ENCODE measurements around the gene DYRK1B.
A peak's percentile ranks its signal among the peaks of the same experiment; 100 is the strongest.

The DYRK1B gene

GRCh38 chr19:39865953-39866352 lies 32.0 kb upstream of the DYRK1B start:
- DNase-seq = no peak
- in situ Hi-C loops (cut with HindIII; ENCODE audit: low pct_ligation_motif_present, low pct_unique_long_range_greater_than_20kb, low sequenced_read_pairs) = no loop called here

DNA sequence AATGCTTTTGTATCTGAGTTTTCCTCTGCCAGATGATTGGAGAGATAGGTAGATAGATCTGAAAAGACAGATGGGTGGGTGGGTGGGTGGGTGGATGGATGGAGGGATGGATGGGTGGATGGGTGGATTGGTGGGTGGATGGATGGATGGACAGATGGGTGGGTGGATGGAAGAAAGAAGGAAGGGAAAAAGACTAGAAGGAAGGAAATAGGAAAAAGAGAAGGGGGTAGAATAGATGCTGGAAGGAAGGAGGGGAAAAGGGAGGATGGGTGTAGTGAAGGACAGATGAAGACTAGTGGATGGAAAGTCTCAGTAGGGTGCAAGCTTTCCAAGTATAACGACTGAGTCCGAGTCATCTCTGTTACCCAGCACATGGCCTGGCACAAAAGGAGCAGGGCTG lies 31.2 kb upstream of the DYRK1B start:
- no peak for DNase-seq
- in situ Hi-C loops (cut with HindIII; ENCODE audit: low pct_ligation_motif_present, low pct_unique_long_range_greater_than_20kb, low sequenced_read_pairs) = no loop called here

DNA sequence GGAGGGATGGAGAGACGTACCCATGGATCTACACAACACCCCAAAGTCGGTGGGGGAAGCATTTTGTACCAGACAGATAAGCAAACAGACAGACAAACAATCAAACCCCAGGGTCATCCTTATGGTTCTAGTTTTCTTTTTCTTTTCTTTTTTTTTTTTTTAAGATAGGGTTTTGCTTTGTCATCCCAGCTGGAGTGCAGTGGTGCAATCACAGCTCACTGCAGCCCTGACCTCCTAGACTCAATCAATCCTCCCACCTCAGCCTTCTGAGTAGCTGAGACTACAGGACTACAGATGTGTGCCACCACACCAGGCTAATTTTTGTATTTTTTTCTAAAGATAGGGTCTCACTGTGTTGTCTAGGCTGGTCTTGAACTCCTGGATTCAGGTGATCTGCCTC lies 30.2 kb upstream of the DYRK1B start:
- DNase-seq = no peak
- in situ Hi-C loops (cut with HindIII; ENCODE audit: low pct_ligation_motif_present, low pct_unique_long_range_greater_than_20kb, low sequenced_read_pairs) = no loop called here

DNA sequence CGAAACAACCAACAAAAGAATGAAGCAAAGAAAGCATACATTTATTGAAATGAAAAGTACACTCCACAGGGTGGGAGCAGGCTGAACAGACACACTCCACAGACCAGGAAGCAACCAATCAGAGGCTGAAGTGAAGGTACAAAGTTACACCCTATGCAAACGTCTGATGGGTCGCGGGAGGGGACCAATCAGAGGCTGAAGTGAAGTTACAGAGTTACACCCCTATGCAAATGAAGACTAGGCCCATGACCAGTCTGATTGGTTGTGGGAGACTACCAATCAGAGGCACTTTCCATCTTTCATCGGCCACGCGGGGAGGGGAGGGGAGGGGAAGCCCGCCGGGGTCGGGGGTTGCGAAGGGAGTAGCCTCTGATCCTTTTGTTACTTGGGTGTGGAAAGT lies 24.6 kb upstream of the DYRK1B start:
- in situ Hi-C loops (cut with HindIII; ENCODE audit: low pct_ligation_motif_present, low pct_unique_long_range_greater_than_20kb, low sequenced_read_pairs) = no loop called here
- DNase-seq = peak; percentile 6

DNA sequence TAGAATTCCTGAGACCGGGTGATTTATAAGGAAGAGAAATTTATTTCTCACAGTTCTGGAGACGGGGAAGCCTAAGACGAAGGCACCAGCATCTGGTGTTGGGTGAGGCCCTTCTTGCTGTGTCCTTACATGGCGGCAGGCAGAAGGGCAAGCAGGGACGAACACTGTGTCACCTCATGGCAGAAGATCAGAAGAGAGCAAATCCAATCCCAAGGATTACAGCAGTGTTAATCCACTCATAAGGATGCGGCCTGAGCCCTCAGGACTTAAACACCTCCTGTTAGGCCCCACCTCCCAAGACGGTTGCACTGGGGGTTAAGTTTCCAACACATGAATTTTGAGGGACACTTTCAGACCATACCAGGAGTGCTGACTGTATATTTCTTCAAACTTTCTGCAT lies 18.9 kb upstream of the DYRK1B start:
- in situ Hi-C loops (cut with HindIII; ENCODE audit: low pct_ligation_motif_present, low pct_unique_long_range_greater_than_20kb, low sequenced_read_pairs) = no loop called here
- DNase-seq = no peak

GRCh38 chr19:39850892-39851291 lies 16.9 kb upstream of the DYRK1B start:
- in situ Hi-C loops (cut with HindIII; ENCODE audit: low pct_ligation_motif_present, low pct_unique_long_range_greater_than_20kb, low sequenced_read_pairs) = no loop called here
- no peak for DNase-seq

DNA sequence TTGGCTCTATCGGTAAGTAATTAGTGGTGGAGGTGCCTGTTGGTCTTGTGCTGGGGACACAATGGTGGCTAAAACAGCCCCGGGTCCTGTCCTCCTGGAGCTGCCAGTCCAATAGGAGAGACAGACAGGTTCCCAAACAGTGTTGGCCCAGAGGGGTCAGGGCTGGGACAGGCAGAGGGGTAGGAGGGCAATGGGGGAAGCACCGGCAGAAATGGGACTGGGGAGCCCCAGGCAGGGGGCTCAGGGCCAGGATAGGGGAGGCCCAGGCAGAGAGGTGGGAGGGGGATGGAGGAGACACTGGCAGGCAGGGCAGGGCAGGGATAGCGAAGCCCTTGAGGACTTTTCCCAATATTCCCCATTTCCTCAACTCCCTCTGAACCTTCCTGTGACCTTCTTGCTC lies 14.4 kb upstream of the DYRK1B start:
- DNase-seq = no peak
- in situ Hi-C loops (cut with HindIII; ENCODE audit: low pct_ligation_motif_present, low pct_unique_long_range_greater_than_20kb, low sequenced_read_pairs) = no loop called here

GRCh38 chr19:39847525-39847924 lies 13.6 kb upstream of the DYRK1B start:
- in situ Hi-C loops (cut with HindIII; ENCODE audit: low pct_ligation_motif_present, low pct_unique_long_range_greater_than_20kb, low sequenced_read_pairs) = no loop called here
- DNase-seq = no peak

DNA sequence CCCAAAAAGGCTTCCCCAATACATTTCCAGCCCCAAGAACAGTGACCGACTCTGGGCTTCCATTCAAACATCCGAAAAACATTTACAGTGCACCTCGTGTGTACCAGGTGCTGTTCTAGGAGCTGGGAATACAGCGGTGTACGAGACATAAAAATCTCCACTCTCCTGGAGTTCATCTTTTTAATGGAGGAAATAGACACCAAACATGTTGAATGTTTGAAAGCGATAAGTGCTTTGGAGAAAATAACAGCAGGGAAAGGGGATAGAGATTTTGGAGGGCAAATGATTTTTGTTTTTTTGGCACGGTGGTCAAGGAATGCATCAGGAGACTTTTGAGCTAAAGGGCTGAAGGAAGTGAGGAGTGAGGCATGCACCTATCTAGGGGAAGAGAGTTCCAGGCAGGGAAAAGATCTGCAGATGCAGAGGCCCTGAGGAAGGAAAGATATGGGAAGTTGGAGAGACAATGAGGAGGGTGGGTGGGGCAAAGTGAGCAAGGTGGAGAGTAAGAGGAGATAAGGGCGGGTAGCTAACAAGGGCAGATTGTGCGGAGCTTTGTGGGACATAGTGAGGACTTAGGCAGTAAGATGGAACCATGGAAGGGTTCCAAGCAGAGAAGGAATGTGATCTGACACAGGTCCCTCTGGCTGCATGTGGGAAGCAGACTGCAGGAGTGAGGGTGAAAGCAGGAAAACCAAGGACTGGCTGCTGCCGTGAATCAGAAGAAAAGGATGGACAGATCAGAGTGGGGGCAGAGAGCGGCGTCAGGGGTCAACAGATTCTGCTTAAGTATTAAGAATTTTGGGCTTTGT lies 12.9 kb upstream of the DYRK1B start:
- in situ Hi-C loops (cut with HindIII; ENCODE audit: low pct_ligation_motif_present, low pct_unique_long_range_greater_than_20kb, low sequenced_read_pairs) = no loop called here
- no peak for DNase-seq

DNA sequence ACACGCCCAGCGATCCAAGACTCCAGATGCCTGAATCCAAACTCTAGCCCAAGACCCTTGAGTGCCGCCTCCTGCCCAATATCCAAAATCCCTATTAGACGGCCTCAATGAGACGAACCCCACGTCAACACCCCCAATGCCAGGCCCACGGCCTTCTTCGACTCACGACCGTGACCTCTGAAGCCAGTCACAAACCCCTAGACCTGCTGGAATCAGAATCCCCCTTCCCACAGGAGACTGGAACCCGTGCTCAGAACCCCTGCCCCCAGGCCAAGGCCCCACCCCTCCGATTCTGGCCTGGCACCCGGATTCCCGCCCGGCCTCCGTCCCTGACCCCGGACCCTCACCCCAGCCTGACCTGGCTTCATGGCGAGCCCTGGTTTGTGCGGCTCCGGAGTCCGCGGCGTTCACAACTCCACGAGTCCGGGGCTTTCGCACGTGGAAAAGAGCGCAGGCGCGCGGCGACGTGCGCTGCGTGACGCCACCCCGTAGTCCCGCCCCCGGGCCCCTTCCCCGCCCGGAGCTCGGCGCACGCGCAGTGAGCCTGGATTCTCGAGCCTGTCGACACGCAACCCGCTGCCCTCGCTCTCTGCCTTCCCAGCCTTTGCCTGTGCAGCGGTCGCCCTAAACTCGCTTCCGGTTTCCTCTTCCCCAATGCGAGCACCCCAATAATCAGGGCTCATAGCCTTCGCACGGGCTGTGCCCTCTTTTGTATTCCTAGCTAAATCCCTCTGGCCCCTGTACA lies 12.1 kb upstream of the DYRK1B start, which contains the start of gene FBL:
Gene FBL, minus strand, starts transcription at position 447 of the 745 bp plus-strand sequence. Its CDS starts 79 bp downstream, at position 368.
- in situ Hi-C loops (cut with HindIII; ENCODE audit: low pct_ligation_motif_present, low pct_unique_long_range_greater_than_20kb, low sequenced_read_pairs) = no loop called here

GRCh38 chr19:39845584-39845932 lies 11.6 kb upstream of the DYRK1B start:
- in situ Hi-C loops (cut with HindIII; ENCODE audit: low pct_ligation_motif_present, low pct_unique_long_range_greater_than_20kb, low sequenced_read_pairs) = no loop called here
- DNase-seq = peak; percentile 27

More for the DNA sequence above, 12.1 kb upstream of the DYRK1B start, which contains the start of gene FBL:
- peak; percentile 88 for DNase-seq

DNA sequence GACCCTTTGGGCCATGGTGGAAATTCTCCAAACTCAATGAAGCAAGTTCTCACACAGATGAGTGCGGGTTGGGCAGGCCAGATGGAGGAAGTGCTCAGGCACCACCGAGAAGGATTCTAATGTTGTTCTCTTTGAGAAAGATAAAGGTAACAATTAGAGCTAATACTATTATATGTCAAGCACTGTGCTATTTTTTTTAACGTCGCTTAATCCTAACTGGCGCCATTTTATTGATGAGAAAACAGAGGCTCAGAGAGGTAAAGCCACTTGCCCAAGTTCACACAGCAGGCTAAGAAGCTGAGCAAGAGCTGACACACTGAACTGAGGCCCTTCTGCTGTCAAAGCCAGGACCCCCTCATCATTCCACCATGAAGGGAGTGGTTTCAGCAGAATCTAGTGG lies 11.2 kb upstream of the DYRK1B start:
- in situ Hi-C loops (cut with HindIII; ENCODE audit: low pct_ligation_motif_present, low pct_unique_long_range_greater_than_20kb, low sequenced_read_pairs) = no loop called here
- no peak for DNase-seq

- in situ Hi-C loops (cut with HindIII; ENCODE audit: low pct_ligation_motif_present, low pct_unique_long_range_greater_than_20kb, low sequenced_read_pairs) = no loop called here
These were observed 10.2 kb upstream of the DYRK1B start for GRCh38 chr19:39843919-39844793.

GRCh38 chr19:39842693-39843435 lies 8.9 kb upstream of the DYRK1B start:
- in situ Hi-C loops (cut with HindIII; ENCODE audit: low pct_ligation_motif_present, low pct_unique_long_range_greater_than_20kb, low sequenced_read_pairs) = no loop called here
- DNase-seq = no peak

More at GRCh38 chr19:39843919-39844793, 10.2 kb upstream of the DYRK1B start:
- DNase-seq = peak; percentile 53

GRCh38 chr19:39841041-39841440 lies 7.1 kb upstream of the DYRK1B start:
- no peak for DNase-seq
- in situ Hi-C loops (cut with HindIII; ENCODE audit: low pct_ligation_motif_present, low pct_unique_long_range_greater_than_20kb, low sequenced_read_pairs) = no loop called here

- in situ Hi-C loops (cut with HindIII; ENCODE audit: low pct_ligation_motif_present, low pct_unique_long_range_greater_than_20kb, low sequenced_read_pairs) = no loop called here
- DNase-seq = no peak
These were observed 6.5 kb upstream of the DYRK1B start for GRCh38 chr19:39840492-39840891.

DNA sequence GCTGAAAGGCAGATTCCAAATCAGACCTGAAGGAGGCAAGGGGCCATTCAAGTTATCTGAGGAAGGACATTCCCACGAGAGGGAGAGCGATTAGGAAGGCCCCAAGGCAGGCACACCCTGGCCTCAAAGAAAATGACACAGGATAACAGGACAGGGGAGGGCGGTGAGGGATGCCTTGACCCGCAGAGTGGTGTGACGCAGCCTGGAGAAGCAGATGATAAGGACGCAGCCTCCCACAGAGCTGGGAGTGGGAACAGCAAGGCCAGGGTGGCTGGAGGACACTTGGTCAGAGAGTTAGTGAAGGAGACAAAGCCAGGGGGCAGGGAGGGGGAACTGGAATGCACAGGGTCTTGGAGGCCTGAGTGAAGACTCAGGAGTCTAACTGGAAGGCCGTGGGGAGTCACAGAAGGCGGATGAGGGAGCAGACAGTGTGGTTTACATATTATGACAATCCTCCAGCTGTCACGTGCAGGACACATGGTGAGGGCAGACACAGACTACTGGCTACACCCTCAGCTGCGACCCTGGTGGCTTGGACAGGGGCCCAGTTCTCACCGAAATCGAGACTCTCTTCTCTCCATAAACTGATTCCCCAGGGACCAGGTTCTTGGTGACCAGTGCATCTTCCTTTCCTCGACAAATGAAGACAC lies 5.8 kb upstream of the DYRK1B start:
- in situ Hi-C loops (cut with HindIII; ENCODE audit: low pct_ligation_motif_present, low pct_unique_long_range_greater_than_20kb, low sequenced_read_pairs) = no loop called here
- DNase-seq = no peak

DNA sequence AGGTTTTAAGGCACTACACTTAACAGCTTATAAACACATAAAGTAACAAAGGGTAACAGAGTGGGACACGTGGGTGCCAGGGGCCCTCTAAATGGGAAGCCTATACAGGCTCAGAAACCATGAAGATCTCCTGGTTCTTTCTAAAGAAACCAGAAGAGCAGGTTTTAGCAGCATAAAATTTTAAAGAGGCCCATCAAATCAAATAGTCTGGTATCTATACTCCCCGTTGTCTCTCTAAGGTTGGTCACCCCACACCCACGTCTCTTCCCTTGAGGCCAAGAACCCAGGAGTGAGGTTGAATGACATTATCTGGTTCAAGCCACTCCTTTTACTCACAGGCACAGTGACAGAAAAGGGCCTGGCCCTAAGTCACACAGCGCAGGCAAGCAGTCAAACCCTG lies 4.6 kb upstream of the DYRK1B start:
- in situ Hi-C loops (cut with HindIII; ENCODE audit: low pct_ligation_motif_present, low pct_unique_long_range_greater_than_20kb, low sequenced_read_pairs) = no loop called here
- no peak for DNase-seq

Data from ACHN (cell line).